ENCODE results near the gene LRMDA. TPM values are rescaled to one million over a fixed set of nuclear protein-coding genes. Genes with fewer than 3 reads are reported as not detected.

LRMDA gene
- total and polyA plus RNA-seq, 10 of the 15 experiments (the other 5 are each of a cell fraction or from before 2014, with no cell fraction given): 0.07 to 0.54 (median 0.29) TPM; not detected in 4

DNA sequence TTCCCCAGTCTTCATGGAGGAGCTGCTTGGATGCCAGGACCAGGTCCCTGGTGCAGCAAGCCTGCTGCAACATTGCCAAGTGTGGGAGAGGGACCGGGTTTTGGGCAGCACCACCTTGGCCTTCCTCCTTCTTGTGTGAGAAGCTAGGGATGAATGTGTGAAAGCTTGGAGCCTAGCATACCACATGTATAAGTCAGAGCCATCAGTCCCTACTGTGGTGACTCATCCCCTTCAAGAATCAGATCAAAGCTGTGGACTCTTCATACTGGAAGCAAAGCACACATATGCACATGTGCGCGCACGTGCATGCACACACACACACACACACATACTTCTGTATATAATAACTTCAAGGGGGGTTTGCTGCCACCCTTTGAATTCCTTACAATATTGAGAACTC is 527.8 kb downstream of the LRMDA start (continued):
- TF ChIP-seq, protein P1, sequence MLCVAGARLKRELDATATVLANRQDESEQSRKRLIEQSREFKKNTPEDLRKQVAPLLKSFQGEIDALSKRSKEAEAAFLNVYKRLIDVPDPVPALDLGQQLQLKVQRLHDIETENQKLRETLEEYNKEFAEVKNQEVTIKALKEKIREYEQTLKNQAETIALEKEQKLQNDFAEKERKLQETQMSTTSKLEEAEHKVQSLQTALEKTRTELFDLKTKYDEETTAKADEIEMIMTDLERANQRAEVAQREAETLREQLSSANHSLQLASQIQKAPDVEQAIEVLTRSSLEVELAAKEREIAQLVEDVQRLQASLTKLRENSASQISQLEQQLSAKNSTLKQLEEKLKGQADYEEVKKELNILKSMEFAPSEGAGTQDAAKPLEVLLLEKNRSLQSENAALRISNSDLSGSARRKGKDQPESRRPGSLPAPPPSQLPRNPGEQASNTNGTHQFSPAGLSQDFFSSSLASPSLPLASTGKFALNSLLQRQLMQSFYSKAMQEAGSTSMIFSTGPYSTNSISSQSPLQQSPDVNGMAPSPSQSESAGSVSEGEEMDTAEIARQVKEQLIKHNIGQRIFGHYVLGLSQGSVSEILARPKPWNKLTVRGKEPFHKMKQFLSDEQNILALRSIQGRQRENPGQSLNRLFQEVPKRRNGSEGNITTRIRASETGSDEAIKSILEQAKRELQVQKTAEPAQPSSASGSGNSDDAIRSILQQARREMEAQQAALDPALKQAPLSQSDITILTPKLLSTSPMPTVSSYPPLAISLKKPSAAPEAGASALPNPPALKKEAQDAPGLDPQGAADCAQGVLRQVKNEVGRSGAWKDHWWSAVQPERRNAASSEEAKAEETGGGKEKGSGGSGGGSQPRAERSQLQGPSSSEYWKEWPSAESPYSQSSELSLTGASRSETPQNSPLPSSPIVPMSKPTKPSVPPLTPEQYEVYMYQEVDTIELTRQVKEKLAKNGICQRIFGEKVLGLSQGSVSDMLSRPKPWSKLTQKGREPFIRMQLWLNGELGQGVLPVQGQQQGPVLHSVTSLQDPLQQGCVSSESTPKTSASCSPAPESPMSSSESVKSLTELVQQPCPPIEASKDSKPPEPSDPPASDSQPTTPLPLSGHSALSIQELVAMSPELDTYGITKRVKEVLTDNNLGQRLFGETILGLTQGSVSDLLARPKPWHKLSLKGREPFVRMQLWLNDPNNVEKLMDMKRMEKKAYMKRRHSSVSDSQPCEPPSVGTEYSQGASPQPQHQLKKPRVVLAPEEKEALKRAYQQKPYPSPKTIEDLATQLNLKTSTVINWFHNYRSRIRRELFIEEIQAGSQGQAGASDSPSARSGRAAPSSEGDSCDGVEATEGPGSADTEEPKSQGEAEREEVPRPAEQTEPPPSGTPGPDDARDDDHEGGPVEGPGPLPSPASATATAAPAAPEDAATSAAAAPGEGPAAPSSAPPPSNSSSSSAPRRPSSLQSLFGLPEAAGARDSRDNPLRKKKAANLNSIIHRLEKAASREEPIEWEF (IDR thresholded peaks at IDR 0.05; ENCODE audit: insufficient replicate concordance, low read depth, low read length): no peak
- no peak for TF ChIP-seq NFXL1 (IDR thresholded peaks at IDR 0.05; ENCODE audit: borderline replicate concordance)
- no peak for TF ChIP-seq ZNF384 (IDR thresholded peaks at IDR 0.05; ENCODE audit: borderline replicate concordance, low read depth, low read length)
- no peak for TF ChIP-seq BHLHE40 (IDR thresholded peaks at IDR 0.05; ENCODE audit: borderline replicate concordance in 1 of 2, low read depth in 2 of 2, low read length in 1 of 2)
- TF ChIP-seq ASH2L (IDR thresholded peaks at IDR 0.05; ENCODE audit: borderline replicate concordance, low read depth): no peak
- TF ChIP-seq FOXM1 (IDR thresholded peaks at IDR 0.05; ENCODE audit: low read depth, low read length): no peak
- TF ChIP-seq, protein P2, sequence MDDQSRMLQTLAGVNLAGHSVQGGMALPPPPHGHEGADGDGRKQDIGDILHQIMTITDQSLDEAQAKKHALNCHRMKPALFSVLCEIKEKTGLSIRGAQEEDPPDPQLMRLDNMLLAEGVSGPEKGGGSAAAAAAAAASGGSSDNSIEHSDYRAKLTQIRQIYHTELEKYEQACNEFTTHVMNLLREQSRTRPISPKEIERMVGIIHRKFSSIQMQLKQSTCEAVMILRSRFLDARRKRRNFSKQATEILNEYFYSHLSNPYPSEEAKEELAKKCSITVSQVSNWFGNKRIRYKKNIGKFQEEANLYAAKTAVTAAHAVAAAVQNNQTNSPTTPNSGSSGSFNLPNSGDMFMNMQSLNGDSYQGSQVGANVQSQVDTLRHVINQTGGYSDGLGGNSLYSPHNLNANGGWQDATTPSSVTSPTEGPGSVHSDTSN (IDR thresholded peaks at IDR 0.05; ENCODE audit: insufficient replicate concordance, low read depth, low read length): no peak
- TF ChIP-seq ZSCAN29 (IDR thresholded peaks at IDR 0.05): no peak
- TF ChIP-seq KLF5 (IDR thresholded peaks at IDR 0.05; ENCODE audit: partially characterized antibody): no peak

Data from GM12878 (cell line).